Urothelium cell line (cell line): ENCODE results near the gene SRF.

Experiments used
- DNase-seq: peaks from one replicate; pipeline ENCODE4 v3.0.0; 2011; ENCODE audit warnings: low spot score, mixed read lengths
- FAIRE-seq: peaks from 2 replicates; lab custom pipeline; 2011; peaks lifted over from hg19 to GRCh38; lab: Jason Lieb, UNC

The SRF gene

DNA sequence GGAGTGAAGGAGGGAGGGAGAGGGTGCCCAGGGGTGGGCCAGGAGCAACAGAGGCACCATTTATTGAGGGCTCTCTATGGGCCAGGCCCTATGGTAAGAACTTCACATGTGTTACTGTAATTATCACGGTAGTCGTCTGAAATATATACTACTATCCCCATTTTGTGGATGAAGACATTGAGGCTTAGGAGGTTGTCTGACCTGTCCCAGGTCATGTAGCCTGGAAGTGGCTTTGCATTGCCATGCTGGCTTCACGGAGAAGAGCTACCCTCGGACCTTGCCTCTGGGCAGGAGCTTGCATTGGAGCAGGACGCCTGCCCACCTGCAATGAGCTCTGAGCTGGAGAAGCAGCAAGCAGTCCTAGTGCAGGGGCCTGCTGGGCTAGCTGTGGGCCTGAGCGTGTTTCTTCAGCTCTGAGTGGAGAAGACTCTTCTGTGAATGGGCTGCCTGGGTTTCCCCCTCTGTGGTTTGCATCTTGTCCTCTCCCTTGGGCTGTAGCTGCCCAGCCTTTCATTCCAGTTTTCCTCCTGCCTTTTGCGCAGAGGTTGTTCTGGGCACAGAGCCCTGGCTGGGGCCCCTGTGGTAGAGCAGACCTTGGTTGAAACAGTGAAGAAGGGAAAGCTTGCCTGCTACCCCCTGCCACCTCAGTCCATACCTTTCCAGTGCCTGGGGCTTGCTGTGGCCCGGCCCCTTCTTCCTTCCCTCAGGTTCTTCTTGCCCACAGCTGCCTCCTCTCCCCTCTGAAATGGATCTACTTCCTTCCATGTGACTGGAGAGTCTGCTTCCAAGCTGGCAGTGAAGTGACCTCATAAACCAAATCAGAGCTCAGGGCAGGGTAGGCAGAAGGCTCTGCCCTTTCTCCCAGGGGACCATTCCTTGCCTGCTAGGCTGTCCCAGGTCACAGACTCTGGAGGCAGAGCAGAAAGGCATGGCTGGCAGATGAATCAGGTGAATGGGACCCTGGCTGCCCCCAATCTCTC is 24.1 kb upstream of the SRF start:
- no peak for FAIRE-seq

DNA sequence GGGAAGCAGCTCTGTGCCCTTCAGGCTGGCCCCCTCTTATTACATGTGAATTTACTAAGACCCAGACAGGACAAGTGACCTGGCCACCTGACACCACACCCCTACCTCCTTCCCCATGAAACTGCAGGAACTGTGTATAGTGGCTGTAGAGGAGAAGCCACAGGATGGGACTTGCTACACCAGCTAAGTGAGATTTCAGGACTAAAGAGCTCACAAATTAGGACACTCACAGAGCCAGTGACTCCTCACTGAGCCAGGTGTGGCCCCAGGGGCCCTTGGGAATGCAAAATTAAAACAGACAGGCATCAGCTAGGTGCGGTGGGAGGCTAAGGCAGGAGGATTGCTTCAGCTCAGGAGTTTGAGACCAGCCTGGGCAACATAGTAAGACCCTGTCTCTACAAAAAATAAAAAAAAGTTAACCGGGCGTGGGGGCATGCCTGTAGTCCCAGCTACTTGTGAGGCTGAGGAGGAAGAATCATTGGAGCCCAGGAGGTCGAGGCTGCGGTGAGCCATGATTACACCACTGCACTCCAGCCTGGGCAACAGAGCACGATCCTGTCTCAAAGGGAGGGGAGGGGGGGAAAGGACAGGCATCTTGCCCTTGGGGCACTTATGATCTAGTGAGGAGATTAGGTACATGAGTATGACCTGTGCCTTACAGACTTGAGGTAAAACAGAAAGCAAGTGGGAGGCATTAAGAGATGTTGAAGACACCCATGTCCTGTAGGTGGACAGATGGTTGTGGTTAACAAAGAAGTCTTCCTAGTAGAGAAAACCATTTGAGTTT is 23.2 kb upstream of the SRF start:
- no peak for DNase-seq
- no peak for FAIRE-seq

More for the DNA sequence above, 24.1 kb upstream of the SRF start:
- DNase-seq: no peak

DNA sequence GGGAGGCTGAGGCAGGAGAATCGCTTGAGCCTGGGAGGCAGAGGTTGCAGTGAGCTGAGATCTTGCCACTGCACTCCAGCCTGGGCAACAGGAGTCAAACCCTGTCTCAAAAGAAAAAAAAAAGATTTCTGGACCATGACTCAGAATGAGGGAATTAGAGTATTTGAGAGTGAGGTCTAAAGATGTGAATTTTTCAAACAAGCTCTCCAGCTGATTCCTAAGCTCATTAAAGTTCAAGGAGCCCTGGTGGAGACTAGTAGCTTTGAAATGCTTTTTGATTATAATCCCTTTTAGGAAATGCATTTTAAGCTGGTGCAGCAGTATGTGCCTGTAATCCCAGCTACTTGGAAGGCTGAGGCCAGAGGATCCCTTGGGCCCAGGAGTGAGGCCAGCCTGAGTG is 21.8 kb upstream of the SRF start:
- FAIRE-seq: no peak
- no peak for DNase-seq

DNA sequence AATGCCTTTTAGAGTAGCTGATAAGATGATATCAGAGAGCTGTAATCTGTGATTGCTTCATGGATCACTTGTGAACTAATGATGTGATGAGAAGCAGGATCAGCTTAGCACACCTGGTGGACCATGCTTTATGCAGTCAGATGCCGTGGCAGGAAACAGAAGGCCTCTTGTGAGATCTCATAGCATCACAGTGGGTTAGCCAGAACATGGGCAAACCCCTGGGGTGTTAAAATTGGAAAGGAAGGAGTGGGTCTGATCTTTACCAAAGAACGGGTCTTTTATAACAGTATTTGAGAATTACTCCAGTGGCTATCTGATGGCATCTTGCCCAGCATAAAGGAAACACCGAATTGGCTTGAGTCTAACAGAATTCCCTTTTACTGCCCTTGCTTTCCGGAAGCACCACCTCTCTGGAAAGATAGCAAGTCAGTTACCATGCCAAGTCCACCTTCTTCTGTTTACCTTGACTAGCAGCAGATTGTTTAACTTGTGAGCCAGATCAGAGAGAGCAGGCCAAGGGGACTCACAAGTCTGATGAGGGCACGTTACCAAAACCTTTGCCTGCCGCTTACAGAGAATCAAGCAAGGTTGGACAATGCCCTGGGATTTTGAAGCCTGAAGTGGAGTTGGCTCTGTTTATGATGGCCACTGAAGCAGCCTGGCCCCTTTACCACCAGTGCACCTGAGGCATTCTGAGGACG is 20.9 kb upstream of the SRF start:
- no peak for FAIRE-seq
- no peak for DNase-seq

DNA sequence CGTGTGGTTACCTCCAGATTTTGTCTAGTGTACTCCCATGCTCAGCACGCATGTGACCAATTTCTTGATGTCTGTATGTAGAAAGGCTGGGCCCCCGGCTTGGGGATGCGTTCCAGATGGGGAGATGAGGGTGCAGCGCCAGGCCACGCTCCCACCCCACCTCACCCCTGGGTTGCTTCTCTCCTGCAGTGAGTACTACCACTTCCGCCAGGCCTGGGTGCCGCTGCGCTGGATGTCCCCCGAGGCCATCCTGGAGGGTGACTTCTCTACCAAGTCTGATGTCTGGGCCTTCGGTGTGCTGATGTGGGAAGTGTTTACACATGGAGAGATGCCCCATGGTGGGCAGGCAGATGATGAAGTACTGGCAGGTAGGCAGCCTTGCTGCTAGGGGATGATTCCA is 11.5 kb upstream of the SRF start:
- DNase-seq: no peak
- no peak for FAIRE-seq

DNA sequence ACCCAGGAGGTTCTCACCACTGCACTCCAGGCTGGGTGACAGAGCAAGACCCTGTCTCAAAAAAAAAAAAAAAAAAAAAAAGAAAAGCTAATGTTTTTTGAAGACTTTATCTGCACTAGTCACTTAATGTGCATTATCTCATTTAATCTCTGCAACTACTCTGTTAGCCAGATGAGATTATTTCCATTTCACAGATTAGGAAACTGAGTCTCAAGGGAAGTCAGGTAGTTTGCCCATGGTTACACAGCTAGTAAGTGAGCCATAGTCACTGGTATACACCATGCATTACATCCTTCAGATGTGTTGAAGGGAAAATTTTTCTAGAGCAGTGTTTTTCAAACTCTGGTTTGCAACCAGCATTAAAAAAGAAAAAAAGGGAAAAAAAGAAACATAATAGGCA is 7.2 kb upstream of the SRF start:
- FAIRE-seq (no peak), DNase-seq (no peak)

DNA sequence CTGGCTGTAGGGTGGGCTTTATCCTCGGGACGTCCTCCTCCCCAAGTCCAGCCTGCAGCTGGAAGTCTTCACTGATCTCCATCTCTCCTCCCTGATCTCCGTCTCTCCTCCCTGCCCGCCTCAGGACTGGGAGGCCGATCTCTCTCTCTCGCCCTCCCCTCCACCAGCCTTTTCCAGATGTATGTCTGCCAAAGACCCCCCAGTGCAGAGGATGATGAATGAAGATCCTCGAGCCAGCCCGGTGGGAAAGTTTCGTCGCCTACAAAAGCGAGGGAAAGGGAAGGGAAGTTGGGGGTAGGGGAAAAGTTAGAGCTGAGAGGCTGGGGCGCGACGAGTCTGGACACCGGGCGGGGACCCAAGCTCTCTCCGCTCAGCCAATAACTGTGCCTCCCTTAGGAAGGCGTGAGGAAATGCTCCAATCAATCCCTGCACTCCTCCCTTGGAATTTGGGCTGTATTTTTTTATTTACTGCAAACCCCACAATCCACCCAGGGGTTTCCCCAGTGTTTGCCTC is 595 bp upstream of the SRF start:
- DNase-seq (peak; percentile 83), FAIRE-seq (no peak)

DNA sequence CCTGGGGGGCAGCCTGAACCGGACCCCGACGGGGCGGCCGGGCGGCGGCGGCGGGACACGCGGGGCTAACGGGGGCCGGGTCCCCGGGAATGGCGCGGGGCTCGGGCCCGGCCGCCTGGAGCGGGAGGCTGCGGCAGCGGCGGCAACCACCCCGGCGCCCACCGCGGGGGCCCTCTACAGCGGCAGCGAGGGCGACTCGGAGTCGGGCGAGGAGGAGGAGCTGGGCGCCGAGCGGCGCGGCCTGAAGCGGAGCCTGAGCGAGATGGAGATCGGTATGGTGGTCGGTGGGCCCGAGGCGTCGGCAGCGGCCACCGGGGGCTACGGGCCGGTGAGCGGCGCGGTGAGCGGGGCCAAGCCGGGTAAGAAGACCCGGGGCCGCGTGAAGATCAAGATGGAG is 636 bp downstream of the SRF start:
- no peak for FAIRE-seq
- DNase-seq: peak; percentile 19

DNA sequence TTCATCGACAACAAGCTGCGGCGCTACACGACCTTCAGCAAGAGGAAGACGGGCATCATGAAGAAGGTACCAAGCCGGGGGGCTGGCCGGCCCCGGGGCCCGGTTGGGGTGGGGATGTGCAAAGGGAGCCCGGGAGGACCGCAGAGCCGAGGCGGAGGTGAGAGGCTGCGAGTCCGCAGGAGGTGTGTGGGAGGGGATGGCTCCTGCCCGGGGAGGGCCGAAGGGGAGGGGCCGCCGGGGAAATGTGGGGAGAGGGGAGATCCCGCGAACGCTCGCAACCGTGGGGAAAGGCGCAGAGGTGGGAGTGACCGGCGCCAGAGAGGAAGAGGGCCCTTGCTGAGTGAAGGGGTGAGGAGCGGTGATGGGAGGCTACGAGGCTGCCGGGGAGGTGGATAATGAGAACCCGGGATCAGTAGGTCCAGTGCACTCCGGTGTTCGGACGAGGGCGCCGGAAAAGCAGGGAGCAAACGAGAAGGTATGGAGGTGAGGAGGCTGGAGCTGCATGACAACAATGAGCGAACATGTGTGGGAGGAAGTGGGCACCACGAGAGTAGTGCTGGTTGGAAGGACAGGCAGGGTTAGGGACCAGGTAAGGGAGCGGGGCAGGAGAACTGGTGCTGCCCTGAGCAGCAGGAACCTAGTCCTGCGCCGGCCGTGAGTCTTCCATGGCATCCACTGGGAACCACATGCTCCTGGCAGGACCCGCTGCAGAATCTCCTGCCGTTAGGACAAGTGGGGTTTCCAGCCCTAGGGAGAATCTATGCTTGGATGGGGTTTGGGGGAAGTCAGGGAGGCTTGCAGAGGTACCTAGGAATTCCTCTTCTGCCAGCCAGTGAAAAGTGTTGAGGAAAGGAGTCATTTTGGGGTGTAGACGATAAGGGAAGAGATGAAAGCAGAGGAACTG is 1.3 kb downstream of the SRF start:
- peak; percentile 41 for DNase-seq
- FAIRE-seq: no peak

DNA sequence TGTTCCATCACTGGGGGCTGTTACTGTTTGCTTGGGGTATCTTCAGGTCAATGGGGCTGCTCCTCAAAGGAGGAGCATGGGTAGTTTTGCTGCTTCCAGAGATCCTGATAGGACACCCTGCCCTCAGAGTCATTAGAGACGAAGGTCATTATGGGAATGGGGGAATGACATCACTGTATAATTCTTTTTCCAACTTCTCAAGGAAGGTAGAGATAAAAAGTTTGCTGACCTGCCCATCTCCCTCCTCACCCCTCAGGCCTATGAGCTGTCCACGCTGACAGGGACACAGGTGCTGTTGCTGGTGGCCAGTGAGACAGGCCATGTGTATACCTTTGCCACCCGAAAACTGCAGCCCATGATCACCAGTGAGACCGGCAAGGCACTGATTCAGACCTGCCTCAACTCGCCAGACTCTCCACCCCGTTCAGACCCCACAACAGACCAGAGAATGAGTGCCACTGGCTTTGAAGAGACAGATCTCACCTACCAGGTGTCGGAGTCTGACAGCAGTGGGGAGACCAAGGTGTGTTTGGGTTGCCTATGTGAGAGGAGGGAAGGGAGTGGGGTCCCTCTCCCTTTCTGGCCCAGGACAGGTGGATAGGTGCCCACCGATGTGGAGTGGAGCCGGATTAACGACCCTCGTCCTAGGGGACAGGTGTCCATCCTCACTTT is 2.7 kb downstream of the SRF start:
- FAIRE-seq: peak; percentile 72
- DNase-seq: no peak

DNA sequence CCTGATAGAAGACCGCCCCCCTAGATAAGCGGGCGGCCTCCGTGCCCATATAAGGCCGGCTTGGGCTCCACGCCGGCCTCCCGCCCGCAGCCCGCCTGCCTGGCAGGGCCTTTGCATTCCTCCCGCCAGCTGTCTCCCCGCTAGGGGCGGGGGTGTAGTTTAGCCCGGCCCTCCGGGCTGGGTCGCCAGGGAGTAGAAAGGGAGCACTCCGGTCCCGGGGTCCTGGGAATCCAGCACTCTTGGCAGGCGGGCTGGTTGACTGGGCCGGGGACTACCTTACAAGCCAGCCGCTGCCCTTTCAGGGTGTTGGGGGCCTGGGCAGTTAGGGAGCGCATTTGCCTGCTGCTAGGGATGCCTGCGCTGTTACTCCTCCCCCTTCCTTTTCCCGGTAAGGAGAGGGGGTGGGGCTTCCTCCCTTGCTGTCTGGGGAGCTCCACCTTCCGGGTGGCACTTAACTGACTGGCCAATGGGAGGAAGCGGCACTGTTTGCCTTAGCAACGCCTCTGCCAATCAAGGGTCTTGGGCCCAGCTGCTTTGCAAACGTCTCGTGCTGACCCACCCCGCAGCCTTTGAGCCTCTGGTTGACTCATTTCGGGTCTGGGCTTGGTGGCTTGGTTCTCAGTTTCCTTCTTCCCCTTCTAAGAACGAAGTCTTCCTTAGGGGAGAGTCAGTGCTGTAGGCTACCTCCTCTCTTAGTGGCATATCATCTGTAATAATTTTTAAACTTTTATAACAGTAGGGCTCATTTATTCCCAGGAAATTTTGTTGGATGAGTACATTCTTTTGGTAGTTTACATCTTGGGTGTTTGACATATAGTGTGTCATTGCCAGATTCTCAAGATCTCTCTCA is 3.4 kb downstream of the SRF start:
- FAIRE-seq (no peak), DNase-seq (peak; percentile 99)

DNA sequence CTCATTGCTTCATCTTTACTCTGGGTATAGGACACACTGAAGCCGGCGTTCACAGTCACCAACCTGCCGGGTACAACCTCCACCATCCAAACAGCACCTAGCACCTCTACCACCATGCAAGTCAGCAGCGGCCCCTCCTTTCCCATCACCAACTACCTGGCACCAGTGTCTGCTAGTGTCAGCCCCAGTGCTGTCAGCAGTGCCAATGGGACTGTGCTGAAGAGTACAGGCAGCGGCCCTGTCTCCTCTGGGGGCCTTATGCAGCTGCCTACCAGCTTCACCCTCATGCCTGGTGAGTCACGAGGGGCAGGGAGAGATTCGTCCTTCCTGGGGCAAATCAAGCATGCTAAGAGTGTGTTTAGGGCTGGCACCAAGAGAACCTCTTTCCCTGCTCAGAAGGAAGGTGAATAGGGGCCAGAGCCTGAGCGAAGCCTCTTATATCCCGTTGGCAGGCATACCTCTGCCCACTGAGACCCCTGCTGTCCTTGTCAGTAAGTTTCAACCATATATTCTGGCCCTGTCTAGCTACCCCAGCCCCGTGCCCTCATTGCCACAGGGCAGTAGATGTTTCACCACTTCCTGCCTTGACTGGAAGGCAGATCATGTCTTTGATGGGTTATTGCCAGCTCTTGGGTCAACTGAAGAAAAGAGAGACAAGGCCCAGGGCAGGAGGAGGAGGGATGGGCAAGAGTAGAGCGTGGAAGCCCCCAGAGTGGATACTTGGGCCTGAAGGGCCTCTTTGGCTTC is 4.8 kb downstream of the SRF start:
- no peak for FAIRE-seq

DNA sequence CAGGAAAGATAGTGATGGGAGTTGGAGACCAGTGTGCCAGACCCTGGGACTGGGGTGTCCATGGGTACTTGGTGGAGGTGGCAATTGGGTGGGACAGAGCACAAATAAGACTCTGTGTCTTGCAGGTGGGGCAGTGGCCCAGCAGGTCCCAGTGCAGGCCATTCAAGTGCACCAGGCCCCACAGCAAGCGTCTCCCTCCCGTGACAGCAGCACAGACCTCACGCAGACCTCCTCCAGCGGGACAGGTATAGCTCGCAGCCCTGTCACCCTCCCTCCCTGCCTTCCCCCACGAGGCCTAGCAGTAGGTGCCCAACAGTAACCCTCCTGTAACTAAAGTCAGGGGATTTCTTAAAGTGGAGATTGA is 5.3 kb downstream of the SRF start:
- DNase-seq (no peak), FAIRE-seq (no peak)

More for the DNA sequence above, 4.8 kb downstream of the SRF start:
- no peak for DNase-seq

DNA sequence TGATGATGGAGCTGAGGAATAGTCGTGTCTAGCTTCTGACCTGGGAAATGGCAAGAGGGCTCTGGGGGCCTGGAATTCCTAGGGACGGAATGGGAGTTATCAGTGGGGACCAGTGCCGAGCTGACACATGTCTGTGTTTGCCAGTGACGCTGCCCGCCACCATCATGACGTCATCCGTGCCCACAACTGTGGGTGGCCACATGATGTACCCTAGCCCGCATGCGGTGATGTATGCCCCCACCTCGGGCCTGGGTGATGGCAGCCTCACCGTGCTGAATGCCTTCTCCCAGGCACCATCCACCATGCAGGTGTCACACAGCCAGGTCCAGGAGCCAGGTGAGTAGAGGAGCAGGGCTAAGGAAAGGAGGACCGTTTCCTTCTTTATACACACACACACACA is 7.1 kb downstream of the SRF start:
- FAIRE-seq: no peak

DNA sequence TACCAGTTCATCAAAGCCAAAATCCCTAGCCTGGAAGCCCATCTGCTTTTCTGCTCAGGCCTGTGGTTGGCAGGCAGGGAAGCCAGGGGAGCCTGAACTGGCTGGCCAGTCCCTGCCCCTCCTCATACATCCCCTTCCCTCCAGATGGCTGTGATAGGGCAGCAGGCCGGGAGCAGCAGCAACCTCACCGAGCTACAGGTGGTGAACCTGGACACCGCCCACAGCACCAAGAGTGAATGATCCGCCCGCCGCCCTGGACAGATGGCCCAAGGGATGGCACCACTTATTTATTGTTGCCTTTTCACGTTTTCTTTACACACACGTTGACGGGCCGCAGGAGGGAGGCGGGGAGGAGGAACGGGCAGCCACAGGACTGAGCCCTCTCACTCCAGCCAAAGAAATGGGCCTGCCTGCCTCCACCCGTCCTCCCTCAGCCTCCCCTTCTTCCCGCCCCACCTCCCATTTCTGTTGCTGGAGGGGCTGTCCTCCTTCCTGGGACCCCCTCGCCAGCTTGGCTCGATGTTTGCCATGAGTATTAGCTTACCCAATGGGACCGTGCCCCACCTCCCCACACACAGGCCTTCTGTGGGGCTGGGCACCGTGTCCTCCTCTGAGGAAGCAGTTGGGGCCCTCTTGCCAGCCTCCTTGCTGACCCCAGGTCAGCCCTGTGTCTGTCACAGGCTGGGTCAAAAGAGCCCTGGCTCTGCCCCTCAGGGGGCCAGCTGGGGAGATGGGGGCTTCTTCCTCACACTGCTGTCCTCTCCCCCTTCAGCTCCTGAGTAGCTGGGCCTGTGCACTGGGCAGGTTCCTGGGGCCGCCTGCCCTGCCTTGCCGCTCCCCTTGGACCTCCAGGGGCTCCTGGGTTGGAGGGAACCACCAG is 8.1 kb downstream of the SRF start:
- FAIRE-seq: no peak
- DNase-seq: no peak

More for the DNA sequence above, 7.1 kb downstream of the SRF start:
- DNase-seq: no peak

DNA sequence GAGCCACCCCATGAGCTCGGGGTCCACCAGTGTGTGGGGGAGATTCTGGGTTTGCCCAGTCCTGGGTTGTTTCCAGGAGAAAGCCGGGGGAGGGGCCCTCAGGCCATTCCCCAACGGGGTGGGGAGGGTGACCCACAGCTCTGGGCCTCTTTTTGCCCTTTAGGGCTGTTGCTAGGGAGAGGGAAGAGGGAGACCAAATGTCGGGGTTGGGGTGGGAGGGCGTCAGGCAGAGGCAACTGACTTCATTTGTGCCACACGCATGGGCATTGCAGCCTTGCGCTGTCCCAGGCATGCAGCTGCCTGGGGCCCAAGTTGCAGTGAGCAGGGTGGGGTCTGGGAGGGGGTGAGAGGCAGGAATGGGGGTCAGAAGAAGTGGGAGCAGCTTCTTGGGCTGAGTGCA is 9.0 kb downstream of the SRF start:
- DNase-seq (no peak), FAIRE-seq (no peak)

DNA sequence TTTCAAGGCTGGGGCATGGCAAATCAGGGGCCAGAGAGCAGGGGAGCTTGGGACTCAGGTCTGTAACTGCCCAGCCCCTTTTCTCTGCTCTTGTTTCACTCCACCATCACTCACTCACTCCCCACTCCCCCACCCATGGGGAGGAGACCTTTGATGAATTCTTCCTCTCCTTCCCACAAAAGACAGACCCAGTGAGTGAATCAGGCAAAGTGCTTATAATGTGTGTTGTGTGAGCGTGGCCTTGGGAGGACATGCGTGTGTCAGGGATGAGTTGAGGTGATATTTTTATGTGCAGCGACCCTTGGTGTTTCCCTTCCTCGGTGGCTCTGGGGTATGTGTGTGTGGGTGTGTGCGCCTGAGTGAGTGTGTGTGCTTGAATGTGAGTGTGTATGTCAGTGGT is 9.9 kb downstream of the SRF start:
- DNase-seq (no peak), FAIRE-seq (no peak)
